Measurements from ENCODE around the gene GPR55. TPM values are rescaled to one million over a fixed set of nuclear protein-coding genes. Genes with fewer than 3 reads are reported as not detected.

The GPR55 gene
- total RNA-seq, 1 donor from 2014 or later: not detected

DNA sequence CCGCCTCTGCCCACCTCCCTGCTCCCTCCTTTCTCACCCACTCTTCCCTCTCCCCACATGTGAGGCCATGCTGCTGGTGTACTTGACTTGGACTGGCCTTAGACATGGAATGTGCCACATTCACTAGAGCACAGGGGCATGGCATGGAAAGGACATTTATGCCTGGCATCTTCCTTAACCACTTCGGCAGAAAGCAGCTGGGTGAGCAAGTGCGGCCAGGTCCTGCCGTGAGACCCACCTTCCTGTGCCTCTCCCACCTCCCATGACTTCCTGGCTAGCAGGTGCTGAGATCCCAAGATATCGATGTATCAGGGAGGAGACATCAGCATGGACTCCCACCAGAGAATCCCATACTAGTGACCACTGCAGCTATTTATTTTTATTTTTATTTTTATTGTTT is 13.0 kb downstream of the GPR55 start:
- Mint-ChIP-seq H3K4me1 (ENCODE audit: low read depth) (peaks cover 4% of the 10 kb centered on the region), H3K27me3 (ENCODE audit: low read depth) (peaks cover 23% of the 10 kb centered on the region), H3K27ac (ENCODE audit: unreplicated experiment) (no peak overlapping the region), H3K4me3 (ENCODE audit: unreplicated experiment) (no peak overlapping the region), H3K9me3 (ENCODE audit: low read depth) (no peaks in the 10 kb centered on the region), H3K36me3 (ENCODE audit: low read depth) (peaks cover 2% of the 10 kb centered on the region)
- no peak for DNase-seq (ENCODE audit: low spot score)
- TF ChIP-seq CTCF (IDR thresholded peaks at IDR 0.05): no peak

- Mint-ChIP-seq H3K36me3 (ENCODE audit: low read depth) (peaks cover 2% of the 10 kb centered on the region), H3K27ac (ENCODE audit: unreplicated experiment) (no peak overlapping the region), H3K4me1 (ENCODE audit: low read depth) (peaks cover 4% of the 10 kb centered on the region), H3K27me3 (ENCODE audit: low read depth) (peaks cover 20% of the 10 kb centered on the region), H3K9me3 (ENCODE audit: low read depth) (no peaks in the 10 kb centered on the region), H3K4me3 (ENCODE audit: unreplicated experiment) (no peak overlapping the region)
- DNase-seq (ENCODE audit: low spot score): peak; percentile 49
- TF ChIP-seq CTCF (IDR thresholded peaks at IDR 0.05): no peak
These were observed 14.4 kb downstream of the GPR55 start for GRCh38 chr2:230910546-230911177.

GRCh38 chr2:230909841-230910545 is 15.0 kb downstream of the GPR55 start:
- Mint-ChIP-seq H3K4me3 (ENCODE audit: unreplicated experiment) (no peak overlapping the region), H3K27me3 (ENCODE audit: low read depth) (peaks cover 15% of the 10 kb centered on the region), H3K36me3 (ENCODE audit: low read depth) (peaks cover 2% of the 10 kb centered on the region), H3K27ac (ENCODE audit: unreplicated experiment) (no peak overlapping the region), H3K4me1 (ENCODE audit: low read depth) (peaks cover 4% of the 10 kb centered on the region), H3K9me3 (ENCODE audit: low read depth) (no peaks in the 10 kb centered on the region)
- DNase-seq (ENCODE audit: low spot score): peak; percentile 62
- TF ChIP-seq CTCF (IDR thresholded peaks at IDR 0.05): no peak

DNA sequence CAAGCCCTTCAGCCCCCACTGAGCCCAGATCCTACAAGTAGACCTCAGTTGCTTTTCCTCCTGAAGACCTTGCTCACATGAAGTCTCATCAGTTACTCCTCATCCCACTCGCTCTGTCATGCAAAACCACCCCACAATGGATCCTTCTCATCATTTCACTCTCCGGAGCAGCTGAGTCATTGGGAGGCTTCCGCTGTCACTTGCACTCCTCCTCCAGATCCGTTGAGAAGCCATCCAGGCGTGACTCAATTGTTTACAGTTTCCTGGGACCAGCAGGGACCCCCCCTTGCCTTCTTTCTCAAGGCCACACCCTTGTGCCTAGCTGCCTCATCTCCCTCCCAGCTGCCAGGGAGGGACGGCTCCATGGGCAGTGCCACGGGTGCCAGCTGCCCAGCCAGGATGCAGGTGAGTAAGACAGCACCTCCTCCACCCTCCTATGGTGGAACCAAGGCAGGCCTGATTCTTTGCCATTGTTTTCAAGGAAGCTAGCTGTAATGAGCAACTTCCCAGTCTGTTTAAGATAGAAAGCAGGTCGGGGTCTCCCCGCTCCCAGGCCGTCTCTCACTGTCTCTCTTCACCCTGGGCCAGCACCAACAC is 16.3 kb downstream of the GPR55 start:
- Mint-ChIP-seq H3K27ac (ENCODE audit: unreplicated experiment) (no peak overlapping the region), H3K4me3 (ENCODE audit: unreplicated experiment) (no peak overlapping the region), H3K9me3 (ENCODE audit: low read depth) (no peaks in the 10 kb centered on the region), H3K36me3 (ENCODE audit: low read depth) (peaks cover 2% of the 10 kb centered on the region), H3K27me3 (ENCODE audit: low read depth) (peaks cover 9% of the 10 kb centered on the region), H3K4me1 (ENCODE audit: low read depth) (peaks cover 4% of the 10 kb centered on the region)
- TF ChIP-seq CTCF (IDR thresholded peaks at IDR 0.05): no peak
- peak; percentile 41 for DNase-seq (ENCODE audit: low spot score)

DNA sequence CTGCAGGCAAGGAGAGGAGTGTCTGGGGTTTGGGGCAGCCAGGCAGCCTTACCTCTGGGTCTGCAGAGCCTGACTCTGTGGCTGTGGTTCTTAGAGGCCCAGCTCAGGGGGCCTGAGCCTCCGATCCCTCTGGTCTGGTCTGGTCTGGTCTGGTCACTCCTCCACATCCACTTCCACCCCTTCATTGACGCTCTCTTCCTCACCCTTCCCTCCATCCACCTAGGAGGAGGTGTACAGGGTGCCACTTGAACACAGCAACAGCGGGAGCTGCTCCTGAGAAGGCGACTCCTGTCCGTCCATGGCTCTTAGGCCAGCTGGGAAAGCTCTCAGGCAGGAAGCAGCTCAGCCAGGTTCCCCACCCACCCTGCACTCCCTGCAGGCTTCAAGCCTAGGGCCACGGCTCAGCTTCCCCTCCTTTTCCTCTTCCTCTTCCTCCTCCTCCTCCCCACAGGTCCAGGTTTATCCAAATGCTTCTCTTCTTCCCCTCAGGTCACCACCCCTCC is 16.9 kb downstream of the GPR55 start:
- peak; percentile 35 for DNase-seq (ENCODE audit: low spot score)
- H3K36me3 Mint-ChIP-seq (ENCODE audit: low read depth): no peaks in the 10 kb centered on the region
- no peak overlapping the region for H3K27ac Mint-ChIP-seq (ENCODE audit: unreplicated experiment)

More for the DNA sequence above, 16.9 kb downstream of the GPR55 start:
- Mint-ChIP-seq H3K4me1 (ENCODE audit: low read depth) (peaks cover 4% of the 10 kb centered on the region), H3K27me3 (ENCODE audit: low read depth) (peaks cover 6% of the 10 kb centered on the region), H3K9me3 (ENCODE audit: low read depth) (no peaks in the 10 kb centered on the region), H3K4me3 (ENCODE audit: unreplicated experiment) (no peak overlapping the region)
- TF ChIP-seq CTCF (IDR thresholded peaks at IDR 0.05): no peak
